ENCODE results near the gene STK33.

The STK33 gene

GRCh38 chr11:8638300-8638699, 44.3 kb upstream of the STK33 start:
- no peak overlapping the region for H3K4me3 ChIP-seq
- intact Hi-C loops (cut with DNase I; ENCODE audit: low total_unique reads): no loop called here
- H3K27me3 ChIP-seq: no peaks in the 10 kb centered on the region
- H3K36me3 ChIP-seq: peaks cover 51 to 96% (median 51%) of the 10 kb centered on the region in 3 donors
- no peak overlapping the region for H3K27ac ChIP-seq
- H3K4me1 ChIP-seq: no peaks in the 10 kb centered on the region
- DNase-seq: no peak
- no peak for TF ChIP-seq CTCF (IDR thresholded peaks at IDR 0.05)
- peaks cover 0 to 4% (median 4%) of the 10 kb centered on the region in 3 donors for H3K9me3 ChIP-seq

DNA sequence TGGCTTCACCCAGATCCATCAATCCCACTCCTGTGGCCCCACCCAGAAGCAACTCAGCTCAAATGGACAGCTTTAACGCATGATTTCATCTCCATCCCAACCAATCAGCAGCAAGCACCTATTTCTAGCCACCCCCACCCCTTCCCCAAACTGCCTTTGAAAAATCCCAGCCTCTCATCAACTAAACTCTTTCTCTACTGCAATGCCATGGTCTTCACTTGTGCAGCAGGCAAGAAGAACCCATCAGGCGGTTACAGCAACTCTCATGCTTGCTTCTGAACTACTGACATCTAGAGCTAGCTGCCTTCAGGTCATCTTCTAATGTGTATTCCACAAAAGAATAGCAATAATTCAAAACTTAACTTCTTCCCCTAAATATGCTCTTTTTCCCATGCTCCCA, 42.1 kb upstream of the STK33 start:
- no peak for TF ChIP-seq CTCF (IDR thresholded peaks at IDR 0.05)
- no peaks in the 10 kb centered on the region for H3K4me1 ChIP-seq
- intact Hi-C loops (cut with DNase I; ENCODE audit: low total_unique reads): no loop called here
- no peak overlapping the region for H3K4me3 ChIP-seq
- peaks cover 39 to 83% (median 44%) of the 10 kb centered on the region in 3 donors for H3K36me3 ChIP-seq
- no peak for DNase-seq
- H3K27ac ChIP-seq: no peak overlapping the region
- H3K9me3 ChIP-seq: peaks cover 0 to 4% (median 4%) of the 10 kb centered on the region in 3 donors
- H3K27me3 ChIP-seq: no peaks in the 10 kb centered on the region

GRCh38 chr11:8634498-8634897, 40.5 kb upstream of the STK33 start:
- no peak overlapping the region for H3K27ac ChIP-seq
- H3K4me3 ChIP-seq: no peak overlapping the region
- intact Hi-C loops (cut with DNase I; ENCODE audit: low total_unique reads): no loop called here
- no peak for DNase-seq
- H3K27me3 ChIP-seq: no peaks in the 10 kb centered on the region
- peaks cover 28 to 67% (median 30%) of the 10 kb centered on the region in 3 donors for H3K36me3 ChIP-seq
- no peaks in the 10 kb centered on the region for H3K4me1 ChIP-seq
- TF ChIP-seq CTCF (IDR thresholded peaks at IDR 0.05): no peak
- H3K9me3 ChIP-seq: peaks cover 0 to 4% (median 4%) of the 10 kb centered on the region in 3 donors

DNA sequence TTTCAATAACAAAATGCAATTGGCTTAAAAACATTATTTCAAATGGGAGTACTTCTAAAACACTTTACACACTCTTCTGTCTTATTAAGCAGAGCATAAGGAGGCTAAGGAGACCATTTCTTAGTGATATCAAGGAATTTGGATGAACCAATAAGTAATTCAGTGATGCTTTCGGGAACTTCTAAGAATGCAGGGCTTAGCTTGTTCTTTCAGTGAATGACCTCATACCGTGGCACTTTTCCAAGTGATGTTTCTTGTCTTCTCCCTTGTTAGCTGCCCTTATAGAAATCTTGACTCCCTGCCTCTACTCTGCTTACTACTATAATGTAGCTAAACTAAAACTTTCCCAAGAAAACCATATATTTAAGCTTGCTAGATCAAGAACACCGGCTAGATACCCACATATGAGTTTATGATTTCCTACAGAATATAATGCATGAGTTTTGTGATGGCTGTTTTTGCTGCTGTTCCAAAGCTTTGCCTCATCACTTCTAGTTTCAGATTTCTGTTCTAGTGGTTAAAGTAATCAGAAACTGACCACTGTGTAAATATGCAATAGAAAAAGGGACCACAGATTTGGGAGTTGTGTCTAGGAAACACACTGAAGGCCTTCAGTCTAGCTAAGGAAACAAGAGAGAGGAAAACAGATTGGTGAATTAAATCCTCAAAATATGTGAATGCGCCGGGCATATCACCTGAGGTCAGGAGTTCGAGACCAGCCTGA, 37.5 kb upstream of the STK33 start:
- Histone ChIP-seq H3K9me3 (peaks cover 0 to 4% (median 4%) of the 10 kb centered on the region in 3 donors), H3K27ac (no peak overlapping the region), H3K36me3 (peaks cover 7 to 41% (median 15%) of the 10 kb centered on the region in 3 donors), H3K4me3 (no peak overlapping the region), H3K4me1 (no peaks in the 10 kb centered on the region), H3K27me3 (no peaks in the 10 kb centered on the region)
- intact Hi-C loops (cut with DNase I; ENCODE audit: low total_unique reads): no loop called here
- DNase-seq: no peak
- no peak for TF ChIP-seq CTCF (IDR thresholded peaks at IDR 0.05)

- intact Hi-C loops (cut with DNase I; ENCODE audit: low total_unique reads): no loop called here
- H3K36me3 ChIP-seq: peaks cover 41 to 59% (median 44%) of the 10 kb centered on the region in 3 donors
- no peaks in the 10 kb centered on the region for H3K27me3 ChIP-seq
- no peaks in the 10 kb centered on the region for H3K9me3 ChIP-seq
- no peak for TF ChIP-seq CTCF (IDR thresholded peaks at IDR 0.05)
- H3K4me3 ChIP-seq: no peak overlapping the region
- no peak for DNase-seq
- no peaks in the 10 kb centered on the region for H3K4me1 ChIP-seq
- no peak overlapping the region for H3K27ac ChIP-seq
Measured at GRCh38 chr11:8624698-8625097, 30.7 kb upstream of the STK33 start.

All from tibial artery (tissue), 4 donors.